Body of pancreas (tissue), 4 donors: Measurements from ENCODE around the gene DPYD.

Experiments used
- CTCF ChIP-seq, 7 experiments: fragments of 450-650 bp in 4 of 7; fragments of 200-600 bp in 3 of 7; sonication (generic) in 3 of 7; IDR thresholded peaks; one replicate each; pipeline ENCODE4 v1.5.1; 2016 to 2019; ENCODE audit warnings: antibody characterized with exemption in 7 of 7
- POLR2A ChIP-seq, 3 donors: fragments of 450-650 bp; IDR thresholded peaks; one replicate each; pipeline ENCODE4 v1.6.1; 2016; ENCODE audit warnings: antibody characterized with exemption in 3 of 3, mild to moderate bottlenecking in 2 of 3

GRCh38 chr1:97201641-97202040 is 719.2 kb downstream of the DPYD start:
- no peak for TF ChIP-seq CTCF (IDR thresholded peaks at IDR 0.05)
- no peak for TF ChIP-seq POLR2A (IDR thresholded peaks at IDR 0.05)
